A549 (cell line): ENCODE measurements around the gene ITGB2. TPM values are rescaled to one million over a fixed set of nuclear protein-coding genes. Genes with fewer than 3 reads are reported as not detected.

ENCODE experiments used
- ATAC-seq, 2 experiments: fragments of 200-7000 bp in 1 of 2; fragments of >200 bp in 1 of 2; cut with Nextera tagmentation in 1 of 2; cut with Tn5 transposase in 1 of 2; 3 replicates each; pipeline versions ENCODE4 v1.8.0 to v1.9.1; 2018 to 2020; ENCODE audit warnings: mild to moderate bottlenecking in 1 of 2, moderate library complexity in 1 of 2
- CTCF ChIA-PET: fragments of 300-600 bp; sonication (Branson Sonifier 250); formaldehyde crosslinking; extraction: SDS; loops from one replicate; lab custom pipeline; 2021; ENCODE audit warnings: antibody characterized with exemption, inconsistent platforms; lab: Yijun Ruan, JAX
- POLR2A ChIA-PET: fragments of 350-600 bp; formaldehyde crosslinking; extraction: SDS; loops from one replicate; lab custom pipeline; 2021; ENCODE audit warnings: antibody characterized with exemption, inconsistent platforms; lab: Yijun Ruan, JAX
- DNase-seq, 2 experiments: peaks; one replicate each; pipeline versions ENCODE4 v3.0.0 to v3.0.0-alpha.2; 2011 to 2016; ENCODE audit warnings: low read depth in 1 of 2, low spot score in 1 of 2
- FAIRE-seq: peaks from 2 replicates; lab custom pipeline; 2011; peaks lifted over from hg19 to GRCh38; lab: Jason Lieb, UNC
- H3K27ac ChIP-seq, 2 experiments: fragments of >200 bp; sonication (Bioruptor Twin); formaldehyde crosslinking; 3 replicates each; pipeline ENCODE4 v1.5.1; 2016 to 2017
- H3K4me1 ChIP-seq: fragments of >200 bp; sonication (Bioruptor Twin); formaldehyde crosslinking; 3 replicates; pipeline ENCODE4 v1.6.1; 2016
- H3K4me2 ChIP-seq: fragments of >200 bp; sonication (Bioruptor Twin); formaldehyde crosslinking; 3 replicates; pipeline ENCODE4 v1.6.1; 2016
- H3K4me3 ChIP-seq: fragments of >200 bp; sonication (Bioruptor Twin); formaldehyde crosslinking; 3 replicates; pipeline ENCODE4 v1.5.1; 2016
- H3K9me3 ChIP-seq: fragments of >200 bp; sonication (Bioruptor Twin); formaldehyde crosslinking; 3 replicates; pipeline ENCODE4 v1.6.1; 2016
- ATOH8 ChIP-seq: fragments of 250-450 bp; sonication (Bioruptor Pico); IDR thresholded peaks from 2 replicates; pipeline ENCODE4 v1.5.0; 2020; ENCODE audit warnings: low read depth, mild to moderate bottlenecking, moderate library complexity
- BCL3 ChIP-seq: fragments of >200 bp; sonication (Bioruptor Twin); formaldehyde crosslinking; IDR thresholded peaks from 3 replicates; pipeline ENCODE4 v1.6.1; 2016
- CBX8 ChIP-seq: fragments of 200-600 bp; sonication (generic); IDR thresholded peaks from 2 replicates; pipeline ENCODE4 v1.6.1; 2016
- CEBPB ChIP-seq, 2 experiments: fragments of >200 bp in 1 of 2; sonication (Bioruptor Twin) in 1 of 2; formaldehyde crosslinking in 1 of 2; IDR thresholded peaks; 2 replicates each; pipeline ENCODE4 v1.6.1; 2012 to 2016
- CTCF ChIP-seq: fragments of >200 bp; sonication (Bioruptor Twin); formaldehyde crosslinking; IDR thresholded peaks from 3 replicates; pipeline ENCODE4 v1.5.1; 2016
- EP300 ChIP-seq, 2 experiments: fragments of >200 bp; sonication (Bioruptor Twin); formaldehyde crosslinking; IDR thresholded peaks; 2 replicates in 1 of 2; 3 replicates in 1 of 2; pipeline ENCODE4 v1.6.1; 2016 to 2017
- FOSB ChIP-seq: fragments of 250-450 bp; sonication (Bioruptor Pico); IDR thresholded peaks from 2 replicates; pipeline ENCODE4 v1.5.0; 2020; ENCODE audit warnings: mild to moderate bottlenecking, moderate library complexity
- FOSL2 ChIP-seq, 2 experiments: fragments of 450-650 bp in 1 of 2; fragments of >200 bp in 1 of 2; sonication (Bioruptor Twin) in 1 of 2; formaldehyde crosslinking; IDR thresholded peaks; 2 replicates each; pipeline versions ENCODE4 v1.5.0 to v1.6.1; 2016 to 2020; ENCODE audit warnings: mild to moderate bottlenecking in 1 of 2, moderate library complexity in 1 of 2
- FOXS1 ChIP-seq: fragments of 250-450 bp; sonication (Bioruptor Pico); IDR thresholded peaks from 2 replicates; pipeline ENCODE4 v1.5.0; 2020; ENCODE audit warnings: mild to moderate bottlenecking, moderate library complexity
- GATA3 ChIP-seq: IDR thresholded peaks from 2 replicates; pipeline ENCODE4 v1.6.1; 2012; ENCODE audit warnings: borderline replicate concordance
- HDAC2 ChIP-seq: fragments of 200-600 bp; sonication (generic); IDR thresholded peaks from 2 replicates; pipeline ENCODE4 v1.6.1; 2016
- HOXB13 ChIP-seq: fragments of 250-450 bp; sonication (Bioruptor Pico); IDR thresholded peaks from 2 replicates; pipeline ENCODE4 v1.5.0; 2020; ENCODE audit warnings: low read depth, mild to moderate bottlenecking, moderate library complexity
- JUN ChIP-seq, 2 experiments: fragments of >200 bp; sonication (Bioruptor Twin); formaldehyde crosslinking; IDR thresholded peaks; 2 replicates in 1 of 2; 3 replicates in 1 of 2; pipeline ENCODE4 v1.6.1; 2016 to 2017
- KDM5A ChIP-seq: fragments of 200-600 bp; sonication (generic); IDR thresholded peaks from 2 replicates; pipeline ENCODE4 v1.6.1; 2016; ENCODE audit warnings: antibody characterized with exemption, mild to moderate bottlenecking
- MAZ ChIP-seq: fragments of 150-350 bp; IDR thresholded peaks from 2 replicates; pipeline ENCODE4 v1.6.1; 2014; ENCODE audit warnings: antibody characterized with exemption, low read depth, low read length, borderline replicate concordance
- NPAS2 ChIP-seq: fragments of 250-450 bp; sonication (Bioruptor Pico); IDR thresholded peaks from 2 replicates; pipeline ENCODE4 v1.8.0; 2022; ENCODE audit warnings: mild to moderate bottlenecking, moderate library complexity, borderline replicate concordance
- PHF8 ChIP-seq: fragments of 200-600 bp; sonication (generic); IDR thresholded peaks from 2 replicates; pipeline ENCODE4 v1.6.1; 2016; ENCODE audit warnings: low read depth, mild to moderate bottlenecking, antibody characterized with exemption, moderate library complexity, borderline replicate concordance
- POLR2AphosphoS2 ChIP-seq: conservative IDR thresholded peaks from 2 replicates; pipeline ENCODE4 v1.6.1; 2012; ENCODE audit warnings: low read length, improper control_type of control experiment, inconsistent platforms
- RARB ChIP-seq: fragments of 250-450 bp; sonication (Bioruptor Pico); IDR thresholded peaks from 2 replicates; pipeline ENCODE4 v1.8.0; 2021; ENCODE audit warnings: mild to moderate bottlenecking, moderate library complexity
- RFX5 ChIP-seq: fragments of 450-650 bp; IDR thresholded peaks from 2 replicates; pipeline ENCODE4 v1.7.1; 2014; ENCODE audit warnings: antibody characterized with exemption, mild to moderate bottlenecking, moderate library complexity
- RNF2 ChIP-seq: fragments of 200-600 bp; sonication (generic); IDR thresholded peaks from 2 replicates; pipeline ENCODE4 v1.6.1; 2016; ENCODE audit warnings: low read depth, mild to moderate bottlenecking, antibody characterized with exemption, moderate library complexity, borderline replicate concordance
- SMC3 ChIP-seq: fragments of >200 bp; sonication (Bioruptor Twin); formaldehyde crosslinking; IDR thresholded peaks from 3 replicates; pipeline ENCODE4 v1.6.1; 2018; ENCODE audit warnings: inconsistent platforms
- SREBF2 ChIP-seq: fragments of 450-650 bp; IDR thresholded peaks from 2 replicates; pipeline ENCODE4 v1.6.1; 2014; ENCODE audit warnings: mild to moderate bottlenecking, moderate library complexity
- USF2 ChIP-seq: fragments of 450-650 bp; IDR thresholded peaks from 2 replicates; pipeline ENCODE4 v1.6.1; 2014; ENCODE audit warnings: antibody characterized with exemption
- ZC3H11A ChIP-seq: fragments of 450-650 bp; IDR thresholded peaks from 2 replicates; pipeline ENCODE4 v1.6.1; 2014; ENCODE audit warnings: antibody characterized with exemption, mild to moderate bottlenecking
- ZSCAN20 ChIP-seq: fragments of 250-450 bp; sonication (Bioruptor Pico); IDR thresholded peaks from 2 replicates; pipeline ENCODE4 v1.8.0; 2022; ENCODE audit warnings: mild to moderate bottlenecking, moderate library complexity
- WGBS: methylation state at CpG from one replicate; pipeline ENCODE4 v1.1.6; 2017; ENCODE audit errors: missing lambda C conversion rate; 5-methylcytosine and 5-hydroxymethylcytosine counted together
- polyA plus RNA-seq, 4 experiments: library from polyadenylated mRNA; depleted of rRNA in 3 of 4; stranded (reverse); fragments of >200 nt; fragmentation: RNase III in 1 of 4; extraction: RNeasy Plus Mini Kit Qiagen cat#74134 plus additional on column Dnase treatment in 1 of 4; gene quantifications; 2 replicates in 3 of 4; 3 replicates in 1 of 4; pipeline ENCODE4 v1.2.3, GENCODE V29; 2011 to 2017
- TF ChIP-seq, protein P1 (sequence below): IDR thresholded peaks from 2 replicates; pipeline ENCODE4 v1.6.1; 2012; ENCODE audit warnings: low read depth, borderline replicate concordance

The ITGB2 gene
- polyA plus RNA-seq, 2 of the 4 experiments (the other 2 are of a cell fraction), result 0.46 to 0.59 TPM

- no peak for ATAC-seq
- no peak overlapping the region for H3K4me2 ChIP-seq
- TF ChIP-seq HOXB13 (CRISPR knock-in tag) (no peak), POLR2AphosphoS2 (no peak), CEBPB (IDR thresholded peaks at IDR 0.05) (no peak), CTCF (no peak), MAZ (no peak), ZC3H11A (no peak), BCL3 (no peak), GATA3 (no peak), HDAC2 (no peak), PHF8 (no peak), SREBF2 (no peak), EP300 (IDR thresholded peaks at IDR 0.05) (no peak), RARB (CRISPR knock-in tag) (no peak), ZSCAN20 (no peak), FOXS1 (no peak), USF2 (no peak), RFX5 (no peak), ATOH8 (CRISPR knock-in tag) (no peak), SMC3 (no peak)
- TF ChIP-seq, protein P1, sequence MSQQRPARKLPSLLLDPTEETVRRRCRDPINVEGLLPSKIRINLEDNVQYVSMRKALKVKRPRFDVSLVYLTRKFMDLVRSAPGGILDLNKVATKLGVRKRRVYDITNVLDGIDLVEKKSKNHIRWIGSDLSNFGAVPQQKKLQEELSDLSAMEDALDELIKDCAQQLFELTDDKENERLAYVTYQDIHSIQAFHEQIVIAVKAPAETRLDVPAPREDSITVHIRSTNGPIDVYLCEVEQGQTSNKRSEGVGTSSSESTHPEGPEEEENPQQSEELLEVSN, result no peak
- WGBS, result 92% methylated on average over 10 of the region's 26 CpGs
- CTCF ChIA-PET, result interaction anchor here (1.3 to 5.0 kb wide), 3 partner anchors 10 to 179 kb away, joined by 6 to 38 read pairs (median 16); no protein-coding TSS in a partner anchor
- DNase-seq, result no peak
- FAIRE-seq, result no peak
- H3K27ac ChIP-seq, result no peak overlapping the region
- no peaks in the 10 kb centered on the region for H3K9me3 ChIP-seq
- no peaks in the 10 kb centered on the region for H3K4me1 ChIP-seq
- no peak overlapping the region for H3K4me3 ChIP-seq
- POLR2A ChIA-PET, result no interaction called here
Observed at GRCh38 chr21:44959376-44960091, 38.8 kb upstream of the ITGB2 start.

GRCh38 chr21:44958471-44959191, 37.9 kb upstream of the ITGB2 start:
- Histone ChIP-seq H3K9me3 (no peaks in the 10 kb centered on the region), H3K4me1 (no peaks in the 10 kb centered on the region), H3K4me3 (no peak overlapping the region), H3K27ac (no peak overlapping the region), H3K4me2 (no peak overlapping the region)
- WGBS, result 92% methylated on average over 17 of the region's 28 CpGs
- no peak for ATAC-seq
- DNase-seq, result no peak
- ChIA-PET POLR2A (no interaction called here), CTCF (interaction anchor here (0.9 to 2.7 kb wide), 4 partner anchors 9 to 180 kb away, joined by 3 to 16 read pairs (median 4); no protein-coding TSS in a partner anchor)
- no peak for FAIRE-seq
- TF ChIP-seq, protein P1, result no peak
- TF ChIP-seq EP300 (IDR thresholded peaks at IDR 0.05), result no peak
- no peak for TF ChIP-seq CEBPB (IDR thresholded peaks at IDR 0.05)
- no peak for TF ChIP-seq FOSL2 (IDR thresholded peaks at IDR 0.05)
- TF ChIP-seq FOSL2 (CRISPR knock-in tag; IDR thresholded peaks at IDR 0.05), result no peak
- no peak for TF ChIP-seq ATOH8 (CRISPR knock-in tag)
- no peak for TF ChIP-seq CBX8
- no peak for TF ChIP-seq FOSB (CRISPR knock-in tag)
- no peak for TF ChIP-seq KDM5A
- TF ChIP-seq RFX5, result no peak
- TF ChIP-seq RNF2, result no peak
- TF ChIP-seq USF2, result no peak
- TF ChIP-seq NPAS2 (CRISPR knock-in tag), result no peak
- TF ChIP-seq HDAC2, result no peak
- no peak for TF ChIP-seq JUN (IDR thresholded peaks at IDR 0.05)
